PFSK-1 (cell line): Measurements from ENCODE around the gene ZFYVE9.

Experiments used
- POLR2AphosphoS5 ChIP-seq: IDR thresholded peaks from 2 replicates; pipeline ENCODE4 v1.6.1; 2012; ENCODE audit warnings: low read depth, mild to moderate bottlenecking, control low read depth, low read length, moderate library complexity
- REST ChIP-seq, 2 experiments: IDR thresholded peaks; 2 replicates each; pipeline versions ENCODE4 v1.6.1 to v1.8.0; 2011 to 2012; ENCODE audit warnings: low read depth in 2 of 2, low read length in 2 of 2, control low read depth in 1 of 2, inconsistent platforms in 1 of 2, mild to moderate bottlenecking in 1 of 2, moderate library complexity in 1 of 2; ENCODE audit not compliant: insufficient read depth in 1 of 2
- TAF1 ChIP-seq: IDR thresholded peaks from 2 replicates; pipeline ENCODE4 v1.6.1; 2012; ENCODE audit warnings: low read length, control low read depth, borderline replicate concordance; ENCODE audit not compliant: insufficient read depth

GRCh38 chr1:52145137-52145536, 3.2 kb downstream of the ZFYVE9 start:
- TF ChIP-seq POLR2AphosphoS5 (no peak), TAF1 (no peak), REST (IDR thresholded peaks at IDR 0.05; ENCODE audit: insufficient read depth in 1 of 2, low read depth in 2 of 2, low read length in 2 of 2) (no peak)
